ENCODE data around the gene TMEM255B.

GRCh38 chr13:113808058-113808834 is 49.2 kb downstream of the TMEM255B start:
- no peak for TF ChIP-seq EZH2 (IDR thresholded peaks at IDR 0.05)
- no peak for TF ChIP-seq CTCF (IDR thresholded peaks at IDR 0.05)
- TF ChIP-seq EZH2phosphoT487 (IDR thresholded peaks at IDR 0.05): no peak

All from neural progenitor cell (in vitro differentiated cells).